GM19193 (cell line): ENCODE data around the gene POLR3H.

Experiments
- POLR2A ChIP-seq: IDR thresholded peaks from 4 replicates; pipeline ENCODE4 v1.6.1; 2011; ENCODE audit not compliant: insufficient read depth, insufficient read length; ENCODE audit errors: extremely low read depth

The POLR3H gene

GRCh38 chr22:41548830-41549211, 4.6 kb upstream of the POLR3H start:
- TF ChIP-seq POLR2A = no peak

GRCh38 chr22:41544671-41545476, 604 bp upstream of the POLR3H start:
- TF ChIP-seq POLR2A = no peak

GRCh38 chr22:41542224-41542623, 2.0 kb downstream of the POLR3H start:
- no peak for TF ChIP-seq POLR2A

GRCh38 chr22:41541484-41541883, 2.8 kb downstream of the POLR3H start:
- no peak for TF ChIP-seq POLR2A

- TF ChIP-seq POLR2A = no peak
Measured at GRCh38 chr22:41540365-41540764, 3.9 kb downstream of the POLR3H start.

GRCh38 chr22:41540006-41540315, 4.3 kb downstream of the POLR3H start:
- TF ChIP-seq POLR2A = no peak

GRCh38 chr22:41539146-41540005, 4.9 kb downstream of the POLR3H start:
- TF ChIP-seq POLR2A = no peak

- no peak for TF ChIP-seq POLR2A
Measured at GRCh38 chr22:41538583-41538982, 5.7 kb downstream of the POLR3H start.

- no peak for TF ChIP-seq POLR2A
Measured at GRCh38 chr22:41537203-41537602, 7.1 kb downstream of the POLR3H start.

- no peak for TF ChIP-seq POLR2A
Measured at GRCh38 chr22:41535244-41535643, 9.0 kb downstream of the POLR3H start.

- TF ChIP-seq POLR2A = no peak
Measured at GRCh38 chr22:41534219-41534618, 10.1 kb downstream of the POLR3H start.

- TF ChIP-seq POLR2A = no peak
Measured at GRCh38 chr22:41532908-41533825, 11.1 kb downstream of the POLR3H start.

- no peak for TF ChIP-seq POLR2A
Measured at GRCh38 chr22:41531715-41532477, 12.4 kb downstream of the POLR3H start.
